Stimulated activated CD8-positive, alpha-beta memory T cell treated with anti-CD3 and anti-CD28 coated beads, Interleukin-7, amount 100 ng/mL, for 48 hours (primary cell): ENCODE data around the gene LDLRAD4.

ENCODE experiments used
- DNase-seq, 2 donors: peaks; one replicate each; pipeline ENCODE4 v3.0.0-alpha.2; 2020; ENCODE audit warnings: low read depth in 1 of 2; ENCODE audit errors: extremely low read depth in 1 of 2

LDLRAD4 gene

DNA sequence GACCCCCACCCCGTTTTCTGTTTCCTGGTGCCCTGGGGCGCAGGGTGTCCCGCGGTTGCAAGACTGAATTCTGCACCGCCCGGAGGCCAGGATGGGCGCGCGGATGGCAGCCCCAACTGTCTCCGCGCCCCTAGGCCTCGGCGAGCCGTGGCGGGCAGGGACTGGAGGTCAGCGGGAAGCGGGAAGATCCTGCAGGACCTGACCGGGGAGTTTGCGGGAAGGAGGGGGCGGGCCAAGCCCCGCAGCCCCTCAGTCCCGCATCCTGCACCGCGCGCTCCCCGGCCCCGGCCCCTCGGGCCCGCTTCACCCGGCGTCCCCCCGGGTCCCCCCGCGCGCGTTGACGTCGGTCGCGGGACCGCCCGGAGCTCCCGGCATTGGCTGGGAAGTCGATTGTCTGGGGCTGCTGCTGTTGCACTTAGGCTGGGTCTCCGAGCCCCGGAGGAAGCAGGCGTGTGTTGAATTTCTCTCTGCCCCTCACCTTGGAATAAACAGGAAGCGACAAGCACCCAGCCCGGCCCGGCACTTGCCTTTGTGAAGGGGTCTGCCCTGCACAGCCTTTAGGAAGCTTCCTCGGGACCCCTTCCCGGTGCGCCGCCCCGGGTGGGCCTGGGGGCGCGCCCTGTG is at the start of gene LDLRAD4:
Gene LDLRAD4, plus strand, starts transcription at position 393 of the 624 bp plus-strand sequence.
- peak in 1 of 2 donors; percentile 6 for DNase-seq

DNA sequence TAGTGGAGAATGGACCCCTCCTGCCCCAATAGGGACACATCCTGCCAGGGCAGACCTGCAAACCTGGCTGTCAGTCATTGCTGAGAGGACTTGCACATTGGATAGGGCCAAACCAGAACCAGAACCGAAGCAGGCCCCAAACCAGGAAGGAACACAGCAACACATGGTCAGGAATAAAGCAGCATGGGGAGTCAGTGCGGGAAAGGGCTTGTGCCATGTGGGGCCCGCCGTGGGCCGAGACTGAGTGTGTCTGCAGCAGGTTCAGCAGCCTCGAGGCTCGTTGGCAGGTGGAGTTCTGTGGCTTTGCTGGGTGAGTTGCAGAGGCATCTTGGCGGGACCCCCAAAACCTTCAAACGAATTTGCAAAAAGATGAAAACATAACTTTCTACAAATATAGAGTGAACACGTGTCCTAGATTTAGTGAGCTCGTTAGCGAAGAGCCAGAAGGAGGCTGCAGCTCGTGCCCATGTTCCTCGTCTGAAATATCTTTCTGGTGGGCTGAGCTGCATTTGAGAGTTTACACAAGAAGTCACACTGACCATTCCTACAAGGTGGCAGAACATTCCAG is 44.9 kb upstream of the LDLRAD4 start:
- DNase-seq: no peak

DNA sequence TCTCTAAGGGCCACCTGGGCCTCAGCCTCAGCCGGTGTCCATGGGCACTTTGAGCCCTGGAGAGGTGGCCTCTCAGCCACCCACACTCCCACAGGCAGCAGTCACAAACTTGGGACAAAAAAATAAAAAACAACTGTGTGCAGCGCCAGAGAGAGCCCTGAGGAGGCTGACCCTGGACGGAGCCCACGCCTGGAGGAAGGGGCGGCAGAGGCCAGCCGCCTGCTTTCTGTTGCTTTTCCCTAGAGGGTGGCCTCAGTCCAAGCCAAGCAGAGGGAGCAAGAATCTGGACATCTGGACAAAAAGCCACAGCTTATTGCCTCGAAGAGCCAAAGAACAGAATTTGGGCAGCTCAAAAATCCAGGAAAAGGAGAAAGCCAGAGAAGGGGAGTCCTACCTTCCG is 43.3 kb upstream of the LDLRAD4 start:
- no peak for DNase-seq

DNA sequence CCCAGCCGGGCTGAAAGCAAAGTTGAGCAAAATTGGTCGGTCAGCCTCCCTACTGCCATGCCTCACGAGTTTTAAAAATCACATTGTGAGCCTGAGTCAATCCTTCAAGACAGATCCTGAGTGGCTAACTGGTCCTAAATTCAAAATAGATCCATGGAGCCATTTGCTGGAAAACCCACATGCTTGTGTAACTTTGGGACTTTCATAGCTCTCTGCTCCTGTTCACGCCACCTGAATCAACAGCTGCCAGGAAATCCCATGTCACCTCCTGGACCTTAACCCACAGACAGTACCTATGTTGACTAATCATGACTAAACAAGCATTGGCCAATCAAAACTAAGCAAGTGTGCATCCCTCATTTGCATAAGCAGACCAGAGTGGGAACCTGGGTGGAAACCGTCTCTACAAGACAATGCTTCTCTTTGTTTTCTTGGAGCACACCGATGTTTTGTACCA is 42.8 kb upstream of the LDLRAD4 start:
- peak in 1 of 2 donors; percentile 11 for DNase-seq

DNA sequence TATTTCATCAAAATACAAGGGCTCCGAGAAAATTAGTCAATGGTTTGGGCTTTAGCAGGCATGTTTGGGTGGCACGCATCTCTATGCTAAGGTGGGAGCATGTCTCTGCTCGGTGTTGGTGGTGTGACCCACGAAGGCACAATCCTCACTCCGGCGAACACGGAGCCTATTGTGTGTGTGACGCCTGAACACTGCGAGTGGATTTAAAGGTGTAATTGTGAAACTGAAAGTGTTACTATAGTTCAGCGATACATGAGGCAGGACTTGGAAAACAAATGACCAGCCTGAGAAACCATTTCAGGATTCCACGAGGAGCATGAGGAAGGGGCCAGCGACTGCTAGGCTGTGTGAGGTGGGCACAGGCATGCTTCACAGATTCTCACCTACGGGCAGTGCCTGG is 41.7 kb upstream of the LDLRAD4 start:
- DNase-seq: no peak

DNA sequence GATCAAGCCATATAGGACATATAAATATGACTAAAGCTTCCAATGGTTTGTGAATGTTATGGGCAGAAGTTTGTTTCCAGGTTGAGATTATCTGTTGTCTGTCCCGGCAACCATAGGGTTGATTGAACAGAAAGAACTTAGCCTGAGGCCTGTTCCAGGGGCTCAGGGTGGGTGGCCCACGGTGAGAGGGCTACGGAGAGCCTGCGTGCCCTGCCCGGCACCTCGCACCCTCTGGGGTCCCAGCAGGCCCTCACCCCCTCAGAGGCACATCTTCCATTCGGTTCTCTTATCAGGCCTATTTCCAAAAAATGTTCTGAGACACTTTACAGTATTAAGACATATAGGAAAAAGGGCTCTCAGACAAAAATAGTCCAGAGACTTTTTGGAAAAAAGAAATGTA is 40.4 kb upstream of the LDLRAD4 start:
- no peak for DNase-seq

DNA sequence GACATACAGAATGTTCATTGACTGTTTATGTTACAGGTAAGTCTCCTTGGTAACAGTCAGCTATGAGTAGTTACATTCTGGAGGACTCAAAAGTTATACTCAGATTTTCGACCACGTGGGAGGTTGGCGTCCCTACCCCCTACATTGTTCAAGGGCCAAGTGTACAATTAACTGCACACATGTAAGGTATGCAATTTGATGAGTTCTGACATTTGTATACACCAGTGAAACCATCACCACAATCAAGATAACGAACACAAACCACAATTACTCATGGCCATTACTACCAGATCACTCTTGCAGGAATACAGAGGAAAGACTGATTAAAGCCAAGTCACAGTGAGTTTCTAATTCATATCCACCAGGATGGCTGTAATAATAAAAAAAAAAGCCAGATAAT is 39.6 kb upstream of the LDLRAD4 start:
- peak; percentile 15 to 34 for DNase-seq

DNA sequence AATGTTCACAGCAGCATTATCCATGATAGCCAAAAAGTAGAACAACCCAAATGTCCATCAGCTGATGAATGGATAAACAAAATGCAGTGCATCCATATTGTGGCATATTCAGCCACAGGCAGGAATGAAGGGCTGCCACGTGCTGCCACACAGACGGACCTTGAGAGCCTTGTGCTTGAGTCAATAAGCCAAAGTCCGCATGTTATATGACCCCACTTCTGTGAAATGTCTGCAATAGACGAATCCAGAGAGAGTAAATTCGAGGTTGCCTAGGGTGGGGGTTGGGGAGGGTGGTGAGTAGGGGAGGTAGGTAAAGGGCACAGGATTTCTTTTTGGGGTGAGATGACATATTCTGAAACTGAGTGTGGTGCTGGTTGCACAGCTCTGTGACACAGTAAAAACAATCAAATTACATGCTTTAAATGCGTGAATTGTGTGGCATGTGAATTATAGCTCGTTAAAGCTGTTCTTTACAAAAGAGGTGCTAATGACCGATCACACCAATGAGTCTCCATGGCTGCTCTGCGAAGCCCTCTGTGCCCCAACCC is 38.9 kb upstream of the LDLRAD4 start:
- DNase-seq: peak in 1 of 2 donors; percentile 39

DNA sequence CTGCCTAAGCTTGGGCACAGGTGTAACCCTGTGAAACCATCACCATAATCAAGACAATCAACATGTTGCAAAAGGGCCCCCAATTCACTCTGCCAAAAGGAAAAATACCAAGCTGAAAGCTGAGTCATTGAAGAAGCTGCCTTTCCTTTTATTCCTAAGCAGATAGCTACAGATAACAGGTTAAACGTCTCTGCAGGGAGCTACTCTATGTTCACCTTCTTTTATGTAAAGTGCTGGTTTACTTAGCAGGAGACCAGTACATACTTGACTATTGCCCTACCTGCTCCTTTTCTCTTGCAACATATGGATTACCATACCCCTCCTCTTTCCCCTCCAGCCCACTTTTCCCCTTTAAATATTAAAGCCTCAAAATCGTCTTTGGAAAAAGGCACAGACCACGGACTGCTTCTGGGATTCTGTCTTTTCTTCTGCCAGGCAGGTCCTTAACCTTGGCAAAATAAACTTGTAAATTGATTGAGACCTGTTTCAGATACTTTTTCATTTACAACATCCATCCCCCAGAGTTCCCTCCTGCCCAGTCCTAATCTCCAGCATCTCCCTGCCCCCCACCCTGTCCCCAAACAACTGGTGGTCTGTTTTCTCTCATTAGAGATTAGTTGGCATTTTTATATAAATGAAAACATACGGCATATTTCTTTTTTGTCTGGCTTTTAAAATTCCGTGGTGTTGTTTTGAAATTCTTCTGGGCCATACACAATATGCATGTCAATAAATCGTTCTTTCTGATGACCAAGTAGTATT is 37.8 kb upstream of the LDLRAD4 start:
- DNase-seq: no peak

DNA sequence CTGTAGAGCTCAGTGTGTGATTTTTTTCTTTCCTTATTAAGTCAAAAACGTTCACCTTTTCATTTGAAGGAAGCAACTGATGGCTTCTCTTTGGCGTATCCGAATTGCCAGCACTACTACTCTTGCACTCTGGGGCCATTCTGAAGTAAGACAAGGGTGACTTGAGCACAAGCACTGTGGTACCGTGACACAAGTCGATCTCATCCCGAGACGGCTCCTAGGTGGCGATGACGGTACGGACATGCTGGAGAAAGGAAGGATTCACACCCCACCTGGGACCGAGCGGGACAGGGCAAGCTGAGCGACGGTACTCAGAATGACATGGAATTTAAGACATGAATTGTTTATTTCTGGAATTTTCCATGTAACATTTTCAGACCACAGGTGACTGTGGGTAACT is 36.8 kb upstream of the LDLRAD4 start:
- DNase-seq: no peak

DNA sequence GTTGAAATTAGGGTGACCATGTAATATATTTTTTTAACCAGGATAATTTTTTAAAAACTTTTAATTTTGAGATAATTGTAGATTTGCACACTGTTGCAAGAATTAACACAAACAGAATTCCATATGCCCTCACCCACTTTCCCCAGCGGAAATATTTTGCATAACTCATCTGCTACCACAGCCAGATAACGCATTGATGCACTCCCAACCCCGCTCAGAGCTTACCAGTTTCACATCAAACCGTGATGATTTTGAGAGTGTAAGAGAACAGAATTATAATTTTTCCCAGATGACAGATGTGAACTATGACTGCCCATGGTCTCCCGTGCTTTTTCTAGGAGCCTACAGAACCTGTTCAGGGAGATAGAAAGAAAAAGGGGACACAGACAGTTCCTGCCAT is 35.2 kb upstream of the LDLRAD4 start:
- DNase-seq: no peak

DNA sequence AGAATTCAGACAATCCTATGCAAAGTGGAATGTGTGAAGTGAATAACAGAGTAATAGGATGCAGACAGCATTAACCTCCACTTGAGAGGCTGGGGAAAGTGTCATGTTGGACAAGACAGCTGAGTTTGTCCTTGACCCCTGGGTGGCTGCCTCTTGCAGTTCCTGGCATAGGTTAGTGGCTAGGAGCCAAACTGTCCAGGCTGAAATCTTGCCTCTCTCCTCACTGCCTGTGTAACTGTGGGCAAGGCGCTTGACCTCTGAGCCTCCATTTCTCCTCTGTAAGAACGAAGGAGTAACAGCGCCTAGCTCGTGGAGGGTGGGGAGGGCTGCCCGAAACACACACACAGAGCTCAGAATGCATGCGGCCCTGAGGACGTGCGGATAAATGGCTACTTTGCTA is 34.8 kb upstream of the LDLRAD4 start:
- no peak for DNase-seq

DNA sequence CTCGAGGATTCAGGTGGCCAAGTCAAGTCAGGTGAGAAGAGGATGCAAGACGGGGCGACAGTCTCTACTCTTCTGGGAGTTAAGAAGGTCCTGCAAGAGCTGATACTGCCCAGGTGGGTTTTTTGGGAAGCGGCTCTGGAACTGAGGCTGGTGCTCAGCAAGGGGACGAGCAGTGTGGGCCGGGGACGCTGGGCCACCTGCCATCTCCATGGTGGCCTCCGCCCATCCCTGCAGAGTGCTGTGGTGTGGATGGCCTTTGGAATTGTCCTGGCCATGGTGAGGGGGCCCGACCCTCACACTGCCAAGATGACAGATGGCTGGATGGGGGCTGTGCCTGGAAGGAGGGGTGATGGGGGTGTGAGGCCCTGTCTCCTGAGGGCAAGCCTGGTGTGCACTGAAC is 34.2 kb upstream of the LDLRAD4 start:
- DNase-seq: no peak

DNA sequence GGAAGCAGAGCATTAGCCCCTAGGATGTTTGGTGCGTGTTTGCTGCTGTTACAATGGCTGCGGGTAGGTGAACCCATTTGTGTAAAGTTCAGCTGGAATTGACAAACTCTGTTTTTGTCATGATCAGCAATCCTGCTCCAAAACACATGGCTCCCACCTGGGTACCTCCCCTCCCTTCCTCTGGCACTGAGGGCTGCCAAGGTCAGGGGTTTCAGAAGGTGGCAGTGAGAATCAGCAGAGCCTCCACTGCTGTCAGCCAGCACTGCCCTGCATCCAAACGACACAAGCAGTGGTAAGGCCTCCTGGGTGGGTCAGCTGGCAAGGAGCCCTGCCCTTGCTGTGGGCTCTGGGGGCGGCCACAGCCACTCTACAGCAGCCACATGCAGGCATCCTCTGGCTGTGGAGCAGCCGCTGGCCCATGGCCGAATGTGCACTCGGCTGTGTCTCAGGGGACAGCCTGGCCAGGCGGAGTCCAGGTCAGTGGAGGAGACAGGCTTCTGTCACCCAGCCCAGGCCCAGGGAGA is 32.8 kb upstream of the LDLRAD4 start:
- DNase-seq: no peak

DNA sequence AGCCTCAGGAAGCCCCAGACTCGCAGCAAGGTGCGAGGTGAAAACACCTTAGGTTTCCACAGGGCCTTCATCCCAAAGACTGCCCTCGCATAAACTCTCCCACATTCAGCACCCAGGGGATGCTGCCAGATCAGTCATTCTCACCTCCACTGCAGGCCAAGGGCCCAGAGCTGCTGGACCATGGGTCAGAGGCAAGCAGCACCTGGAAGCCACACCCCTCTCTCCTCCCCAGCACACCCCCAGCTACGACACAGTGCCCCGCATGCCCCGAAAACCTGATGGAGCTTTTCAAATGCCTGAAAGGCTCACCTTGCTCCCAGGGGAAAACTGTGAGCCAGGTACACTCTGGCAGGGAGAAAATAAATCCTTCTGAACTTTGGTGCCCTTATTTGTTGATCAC is 31.9 kb upstream of the LDLRAD4 start:
- no peak for DNase-seq

DNA sequence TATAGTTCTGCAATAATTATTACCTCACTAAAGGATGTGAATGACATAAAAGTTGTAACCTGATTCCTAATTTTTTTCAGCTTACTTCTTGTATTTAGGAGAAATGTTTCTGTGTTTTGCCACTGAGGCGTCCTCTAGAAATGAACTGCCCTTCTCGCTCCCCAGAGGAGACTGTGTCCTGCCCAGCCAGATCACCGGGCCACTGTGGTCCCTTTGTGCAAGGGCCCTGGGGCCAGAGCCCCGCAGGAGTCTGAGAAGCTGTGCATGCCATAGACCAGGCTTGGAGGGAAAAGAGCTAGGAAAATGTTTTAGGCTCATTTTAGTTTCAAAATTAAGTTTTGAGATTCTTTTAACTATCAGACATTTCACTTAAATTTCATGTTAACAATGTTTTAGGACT is 31.1 kb upstream of the LDLRAD4 start:
- DNase-seq: no peak

DNA sequence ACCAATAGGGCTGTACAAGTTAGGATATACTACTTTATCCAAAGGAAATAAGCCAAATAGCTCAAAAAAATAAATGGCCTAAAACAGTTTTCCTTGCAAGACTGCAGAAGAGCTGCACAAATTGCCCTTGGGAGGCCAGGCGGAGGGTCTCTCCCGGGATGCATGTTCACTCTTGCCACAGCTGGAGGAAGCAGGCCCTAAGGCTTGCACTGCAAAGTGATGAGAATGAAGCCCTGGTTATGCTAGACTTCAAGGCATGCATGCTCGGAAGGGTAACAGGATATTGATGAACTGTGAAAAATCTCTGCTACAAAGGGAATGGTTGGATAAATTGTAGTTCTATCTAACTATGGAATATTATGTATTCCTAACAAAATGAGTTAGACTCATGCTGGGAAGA is 27.5 kb upstream of the LDLRAD4 start:
- DNase-seq: no peak

DNA sequence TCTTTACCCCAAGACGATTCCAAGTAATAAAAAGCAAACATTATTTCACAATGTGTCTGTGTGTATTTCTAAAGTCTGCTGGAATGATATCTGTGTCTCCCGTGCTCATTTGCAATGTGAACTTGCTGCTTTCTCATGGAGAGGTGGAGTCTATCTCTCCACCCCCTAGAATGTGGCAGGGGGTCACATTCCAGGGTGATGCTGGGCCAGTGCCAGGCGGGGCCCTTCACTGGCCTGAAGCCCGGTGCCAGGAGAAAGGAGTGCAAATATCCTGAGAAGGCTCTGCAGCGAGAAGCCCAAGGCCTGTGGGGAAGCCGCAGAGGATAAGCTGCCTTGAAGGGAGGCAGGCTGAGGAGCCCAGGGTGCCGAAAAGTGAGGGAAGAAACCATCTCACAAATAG is 26.8 kb upstream of the LDLRAD4 start:
- no peak for DNase-seq

DNA sequence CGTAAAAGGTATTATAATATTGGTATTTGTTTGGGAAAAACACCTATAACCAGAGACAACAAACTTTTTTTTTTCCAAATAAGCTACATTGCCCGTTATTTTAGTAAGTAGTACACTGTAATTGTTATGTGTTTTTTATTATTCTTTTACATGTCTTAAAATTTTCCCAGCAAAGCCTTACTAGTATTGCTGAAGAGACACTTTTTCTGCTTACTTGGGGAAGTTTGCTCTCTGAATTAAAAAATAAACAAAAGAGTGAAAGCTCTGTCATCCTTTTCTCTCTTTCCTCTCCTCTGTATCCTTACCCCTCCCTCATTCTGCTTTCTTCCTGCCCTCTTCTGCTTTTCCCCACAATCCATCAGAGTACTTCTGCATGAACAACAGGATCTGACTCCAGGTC is 25.6 kb upstream of the LDLRAD4 start:
- DNase-seq: no peak

DNA sequence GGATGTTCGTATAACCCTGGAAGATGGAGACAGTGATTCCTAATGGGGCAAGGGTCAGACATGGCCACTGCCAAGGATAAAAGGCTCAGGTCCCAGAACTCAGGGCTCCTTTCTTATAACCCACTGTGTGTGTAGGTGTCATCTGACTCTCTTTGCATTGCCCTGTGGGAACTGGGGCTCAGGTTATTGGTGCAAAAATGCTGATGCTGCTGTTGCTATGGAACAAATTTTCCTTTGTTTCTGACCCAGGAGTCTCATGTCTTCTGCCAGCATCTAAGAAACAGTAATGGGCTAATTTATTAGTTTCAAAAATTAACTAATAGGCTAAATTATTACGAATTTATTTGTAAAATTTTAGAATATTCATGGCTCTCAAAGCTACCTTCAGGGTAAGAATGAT is 24.3 kb upstream of the LDLRAD4 start:
- DNase-seq: no peak

DNA sequence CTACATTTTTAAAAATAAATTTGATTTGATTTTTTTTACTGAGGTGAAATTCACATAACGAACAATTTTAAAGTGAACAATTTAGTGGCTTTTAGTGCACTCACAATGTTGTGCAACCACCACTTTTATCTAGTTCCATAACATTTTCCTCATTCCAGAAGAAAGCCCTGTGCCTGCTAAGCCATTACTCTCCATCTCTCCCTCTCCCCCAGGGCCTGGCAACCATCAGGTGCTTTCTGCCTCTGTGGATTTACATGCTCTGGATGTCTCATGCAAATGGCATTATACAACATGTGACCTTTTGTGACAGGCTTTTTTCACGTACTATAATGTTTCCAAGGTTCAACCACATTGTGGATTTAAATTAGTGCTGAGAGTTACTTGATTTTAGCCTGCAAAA is 19.9 kb upstream of the LDLRAD4 start:
- no peak for DNase-seq

DNA sequence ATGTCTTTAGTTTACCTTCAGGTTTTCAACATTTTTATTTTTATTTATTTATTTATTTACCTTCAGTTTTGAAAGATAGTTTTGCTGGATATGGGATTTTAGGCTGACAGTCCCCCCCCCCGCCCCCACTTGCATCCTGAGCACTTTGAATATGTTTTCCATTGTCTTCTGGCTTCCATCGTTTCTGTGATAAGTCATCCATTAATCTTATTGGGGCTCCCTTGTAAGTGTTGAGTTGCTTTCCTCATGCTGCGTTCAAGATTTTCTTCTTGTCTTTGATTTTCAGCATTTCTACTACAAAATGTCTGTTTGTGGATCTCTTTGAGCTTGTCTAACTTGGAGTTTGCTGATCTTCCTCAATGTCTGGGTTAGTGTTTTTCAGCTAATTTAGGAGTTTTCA is 19.4 kb upstream of the LDLRAD4 start:
- DNase-seq: no peak
